DMS114 treated with DMSO at 0.1 percent for 48 hours (cell line): ENCODE measurements around the gene TGM5.
A peak's percentile ranks its signal among the peaks of the same experiment; 100 is the strongest.
"Not testable (repeated sequence)": the region's sequence is repeated elsewhere in the genome, so short reads cannot be mapped to it uniquely, and the experiment has no call there.

Experiments used
- DNase-seq: peaks from one replicate; lab custom pipeline; 2025; ENCODE audit not compliant: unreplicated experiment; lab: John Stamatoyannopoulos, UW

The TGM5 gene

DNA sequence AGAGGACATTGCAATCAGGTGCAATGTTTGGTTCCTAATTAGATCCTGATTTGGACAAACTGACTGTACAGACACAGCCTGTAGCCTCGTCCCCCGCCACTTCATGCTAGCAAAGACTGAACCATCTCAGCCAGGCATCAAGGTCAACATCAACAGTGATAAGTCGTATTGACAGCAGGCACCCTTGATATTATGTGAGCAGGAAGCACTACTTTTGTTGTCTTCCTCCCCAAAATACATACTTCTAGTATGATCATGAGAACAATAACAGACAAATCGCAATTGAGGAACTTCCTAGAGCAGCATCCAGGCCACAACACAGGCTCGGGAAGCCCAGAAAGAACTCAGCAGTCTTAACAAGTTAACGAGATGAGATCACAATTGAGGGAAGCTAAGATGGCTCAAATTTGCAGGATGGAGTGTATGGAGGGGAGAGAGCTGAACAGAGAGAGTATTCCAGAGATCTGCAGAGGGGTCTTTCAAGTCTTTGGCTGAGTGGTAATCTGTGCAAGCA, 20.4 kb downstream of the TGM5 start:
- no peak for DNase-seq

DNA sequence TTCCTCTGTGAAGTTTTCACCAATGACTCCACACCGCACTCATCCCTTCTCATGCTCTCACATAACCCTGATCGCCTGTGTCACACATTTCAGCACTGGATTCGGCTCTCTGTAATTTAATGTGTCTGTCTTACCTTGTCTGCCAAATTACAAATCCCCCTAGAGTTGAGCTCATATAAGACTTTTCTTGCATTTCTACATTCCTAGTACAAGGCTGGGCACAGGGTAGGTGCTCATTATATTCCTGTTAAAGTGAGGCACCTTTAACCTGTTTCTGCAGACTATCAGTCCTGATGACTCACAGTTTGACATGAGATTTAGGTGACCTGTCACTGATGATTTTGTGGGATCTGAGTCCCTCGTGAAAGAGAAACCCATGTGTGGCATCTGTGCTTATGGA, 22.6 kb downstream of the TGM5 start:
- DNase-seq: no peak

DNA sequence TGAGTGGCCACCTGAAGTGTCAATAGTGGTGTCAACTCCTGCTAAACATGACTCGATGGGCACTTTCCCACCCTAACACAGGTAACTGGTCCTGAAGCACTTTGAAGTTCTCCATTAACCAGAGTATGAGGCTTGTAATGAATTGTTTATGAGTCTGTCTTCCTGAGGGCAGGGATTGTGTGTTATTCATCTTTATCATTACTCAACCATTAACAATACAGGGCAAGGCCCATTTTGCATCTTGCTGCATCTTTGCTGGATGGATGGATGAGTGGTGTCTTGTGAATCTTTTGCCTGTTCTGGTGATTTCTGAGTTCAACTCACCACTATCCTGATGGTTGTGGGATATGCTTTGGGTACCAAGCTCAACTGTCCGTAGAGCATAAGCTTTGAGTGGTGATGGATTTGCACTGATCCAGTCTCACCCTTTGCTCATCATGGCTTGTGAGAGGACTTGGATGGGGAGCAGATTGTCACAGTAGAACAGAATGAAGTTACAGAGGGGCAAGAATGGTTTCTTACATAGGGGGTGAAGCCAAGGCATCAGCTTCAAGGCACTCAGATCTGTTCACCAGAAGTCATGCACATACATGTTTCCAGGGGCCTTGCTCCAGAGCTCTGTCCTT, 23.6 kb downstream of the TGM5 start:
- no peak for DNase-seq

DNA sequence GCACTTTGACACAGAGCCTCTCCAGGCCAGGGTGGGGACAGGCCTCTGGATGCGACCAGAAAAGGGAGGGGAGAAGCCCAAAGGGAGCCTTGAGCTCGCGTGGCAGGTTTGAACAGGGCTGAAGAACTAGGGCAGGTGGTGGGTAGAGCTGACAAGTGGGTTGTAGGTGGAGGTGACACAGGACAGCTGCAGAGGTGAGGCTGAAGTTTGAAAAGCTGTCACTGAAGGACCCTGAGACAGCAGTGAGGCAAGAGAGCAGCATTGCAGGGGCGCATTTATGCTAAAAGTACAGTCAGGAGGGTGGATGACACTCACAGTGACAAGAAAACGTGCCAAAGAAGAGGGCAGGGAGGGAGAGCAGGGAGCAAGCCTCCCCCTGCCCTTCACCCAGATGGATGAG, 24.1 kb downstream of the TGM5 start:
- no peak for DNase-seq

DNA sequence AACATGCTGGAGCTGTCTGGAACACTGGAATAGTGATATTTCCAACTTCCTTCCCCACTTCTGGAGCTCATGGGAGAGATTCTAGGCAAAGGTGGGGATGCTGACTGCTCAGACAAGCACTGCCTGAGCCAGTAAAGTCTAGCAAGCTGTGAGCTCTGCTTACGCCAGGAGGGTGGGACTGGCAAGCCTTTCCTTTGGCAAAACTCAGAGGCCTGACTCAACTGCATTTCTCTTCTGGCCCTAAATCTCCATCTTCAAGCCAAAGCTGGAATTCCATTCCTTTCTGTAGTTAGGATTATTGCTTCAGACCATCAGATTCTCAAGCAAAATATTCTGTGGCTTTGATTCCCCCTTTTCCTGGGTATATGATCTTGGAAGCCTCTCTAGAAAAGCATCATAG, 25.6 kb downstream of the TGM5 start:
- no peak for DNase-seq

DNA sequence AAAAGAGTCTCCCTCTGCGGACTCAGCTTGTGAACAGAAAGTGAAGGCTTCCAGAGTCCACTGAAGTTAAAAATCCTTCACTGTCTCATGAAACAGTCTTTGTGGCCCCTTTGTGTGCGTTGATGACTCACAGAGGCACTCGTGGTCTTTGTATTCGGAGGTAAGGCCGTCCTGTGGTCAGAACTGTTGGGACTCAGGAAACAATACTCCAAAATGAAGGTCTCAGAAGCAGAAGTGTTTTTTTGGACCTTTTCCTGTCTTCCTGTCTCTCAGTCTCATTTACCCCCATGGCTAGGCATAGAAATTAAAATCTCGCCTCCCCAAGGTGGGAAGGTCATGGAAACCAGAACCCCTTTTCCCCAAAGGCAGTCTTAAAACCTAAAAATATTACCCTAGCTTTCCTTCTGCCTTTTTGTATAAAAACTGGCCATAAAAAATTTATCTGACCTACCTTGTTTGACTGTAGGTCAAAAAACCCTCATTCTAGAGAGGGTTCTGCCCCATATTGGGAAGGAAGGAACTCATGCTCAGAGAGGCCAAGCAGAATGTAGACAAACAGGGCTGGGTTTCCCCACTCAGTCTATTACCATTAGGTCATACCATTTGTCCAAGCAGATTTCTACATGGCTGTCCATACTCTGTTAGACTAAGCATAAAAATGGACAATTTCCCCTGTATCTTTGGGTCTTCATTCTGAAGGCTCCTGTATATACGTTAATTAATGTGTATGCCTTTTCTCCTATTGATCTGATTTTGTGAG, 26.8 kb downstream of the TGM5 start:
- no peak for DNase-seq

DNA sequence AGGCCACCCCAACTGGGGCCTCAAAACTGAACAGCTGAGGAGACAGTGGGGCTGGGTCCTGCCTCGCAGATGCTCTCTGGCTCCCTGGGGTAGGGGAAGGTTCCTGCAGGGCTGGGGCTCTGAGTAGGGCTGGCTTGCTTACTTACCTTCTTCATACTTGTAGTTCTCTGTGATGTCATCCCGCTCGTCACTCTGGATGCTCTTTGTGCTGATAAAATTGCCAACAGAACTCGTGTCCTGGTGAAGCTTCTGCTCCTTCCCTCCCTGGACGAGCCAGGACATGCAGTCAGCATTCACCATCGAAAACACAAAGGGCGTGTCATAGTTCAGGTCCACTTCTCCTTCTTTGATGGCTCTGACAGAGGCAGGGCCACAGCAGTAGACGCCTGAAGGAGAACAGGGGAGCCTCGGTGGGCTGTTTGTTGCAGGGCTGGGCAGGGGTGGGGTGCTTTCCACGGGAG, 28.0 kb downstream of the TGM5 start:
- no peak for DNase-seq

DNA sequence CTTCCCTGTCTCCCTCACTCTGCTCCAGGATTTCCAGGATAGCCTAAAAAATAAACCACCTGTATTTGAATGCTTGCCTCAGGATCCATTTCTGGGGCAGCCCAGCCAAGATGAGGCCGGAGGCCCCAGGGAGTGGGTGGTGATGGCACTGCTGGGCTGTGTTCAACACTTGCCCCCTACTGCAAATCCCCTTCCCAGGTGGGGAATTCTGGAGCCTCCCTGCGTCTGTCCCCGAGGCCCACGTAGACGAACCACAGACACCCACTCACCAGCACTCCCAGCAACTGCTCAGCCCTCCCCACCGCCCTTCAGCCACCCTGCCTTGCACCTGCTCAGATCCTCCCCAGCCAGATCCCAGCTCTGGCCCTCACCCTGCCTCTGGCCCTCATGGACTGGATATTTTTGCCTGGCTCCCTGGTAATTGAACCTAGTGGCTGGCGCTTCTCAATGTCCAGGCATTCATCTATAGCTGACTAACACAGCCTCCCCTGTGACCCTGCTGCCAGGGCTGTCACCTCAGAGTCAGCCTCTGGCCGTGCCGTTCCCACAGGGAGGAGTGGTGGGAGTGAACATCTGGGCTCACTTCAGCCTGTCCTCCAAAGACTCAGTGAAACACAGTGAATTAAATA, 28.8 kb downstream of the TGM5 start:
- no peak for DNase-seq

DNA sequence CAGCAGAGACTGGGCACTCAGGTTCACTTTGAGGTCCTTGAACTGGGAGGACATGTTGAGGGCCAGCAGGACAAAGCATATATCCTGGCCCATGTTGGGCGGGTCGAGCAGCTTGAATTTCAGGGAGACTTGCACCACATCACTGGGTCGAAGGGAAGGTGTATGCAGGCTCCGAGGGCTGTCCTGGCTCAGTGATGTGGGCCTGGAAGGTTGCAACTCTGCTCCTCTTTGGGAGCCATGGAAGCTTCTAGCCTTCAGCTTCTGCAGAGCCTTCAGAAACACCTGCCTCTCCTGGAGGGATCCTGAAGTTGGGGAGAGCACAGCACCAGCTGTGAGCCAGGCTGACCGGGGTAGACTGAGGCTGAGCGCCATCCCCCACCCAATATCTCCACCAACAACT, 31.2 kb downstream of the TGM5 start:
- no peak for DNase-seq

DNA sequence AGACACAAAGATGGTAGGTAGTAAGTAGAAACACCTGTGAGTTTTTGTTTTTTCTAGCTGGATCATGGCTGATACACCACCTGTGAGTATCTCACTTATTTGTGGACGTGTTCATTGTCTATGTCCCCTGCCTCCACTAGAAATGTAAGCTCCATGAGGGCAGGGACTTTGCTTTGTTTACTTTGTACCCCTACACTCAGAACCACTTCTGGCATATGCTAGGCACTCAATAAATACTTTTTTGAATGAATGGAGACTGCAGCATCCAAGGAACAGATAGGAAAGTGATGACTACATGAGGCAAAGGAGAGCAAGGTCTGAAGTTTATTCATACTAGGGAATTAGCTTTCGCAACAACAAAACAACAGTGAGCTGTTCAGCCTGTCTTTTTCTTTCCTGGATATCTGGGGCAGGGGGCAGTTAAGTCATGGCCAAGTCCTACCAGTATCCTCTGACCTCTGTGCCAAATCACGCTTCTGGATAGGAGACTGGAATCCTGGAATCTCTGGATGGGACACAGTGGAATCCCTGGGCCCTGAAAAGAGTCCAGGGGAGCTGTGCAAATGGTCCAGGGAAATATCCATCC, 34.3 kb downstream of the TGM5 start:
- no peak for DNase-seq

DNA sequence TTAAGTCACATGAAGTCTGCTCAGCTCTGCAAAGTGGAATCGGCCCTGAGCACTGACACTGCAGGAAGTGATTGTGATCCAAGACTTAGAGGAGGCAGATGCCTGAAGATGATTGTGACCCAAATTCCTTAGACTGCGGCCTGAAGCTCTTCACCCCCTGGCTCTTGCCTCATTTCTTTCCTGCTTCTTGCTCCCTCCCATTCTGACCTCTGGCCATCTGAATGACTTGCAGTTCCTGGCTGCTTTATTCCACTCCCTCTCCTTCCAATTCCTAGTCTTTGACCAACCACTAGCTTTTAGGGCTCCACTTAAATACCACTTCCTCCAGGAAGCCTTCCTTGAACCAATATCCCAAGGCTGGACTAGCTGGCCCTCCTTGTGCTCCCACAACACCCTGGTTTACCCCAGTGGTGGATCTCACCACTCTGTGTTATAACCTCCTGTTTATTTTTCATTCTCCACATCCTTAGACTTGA, 36.0 kb downstream of the TGM5 start:
- DNase-seq: no peak

DNA sequence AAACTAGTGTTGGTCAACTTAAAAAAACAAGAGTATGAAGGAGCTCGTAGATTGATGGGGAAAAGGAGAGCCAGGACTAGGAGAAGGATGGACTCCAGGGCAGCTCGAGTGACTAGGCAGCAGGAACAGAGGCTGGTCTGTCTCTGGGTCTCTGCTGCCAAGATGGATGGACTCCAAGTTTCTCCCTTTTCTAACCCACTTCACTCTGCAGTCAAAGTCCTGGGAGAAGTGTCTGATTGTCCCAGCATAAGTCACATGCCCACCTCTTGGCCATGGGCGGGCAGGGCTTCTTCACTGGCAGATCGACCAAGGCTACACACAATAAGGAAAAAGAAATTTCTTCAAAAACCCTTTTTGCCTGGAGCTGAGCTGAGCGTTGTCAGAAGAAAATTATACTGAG, 36.8 kb downstream of the TGM5 start:
- no peak for DNase-seq

DNA sequence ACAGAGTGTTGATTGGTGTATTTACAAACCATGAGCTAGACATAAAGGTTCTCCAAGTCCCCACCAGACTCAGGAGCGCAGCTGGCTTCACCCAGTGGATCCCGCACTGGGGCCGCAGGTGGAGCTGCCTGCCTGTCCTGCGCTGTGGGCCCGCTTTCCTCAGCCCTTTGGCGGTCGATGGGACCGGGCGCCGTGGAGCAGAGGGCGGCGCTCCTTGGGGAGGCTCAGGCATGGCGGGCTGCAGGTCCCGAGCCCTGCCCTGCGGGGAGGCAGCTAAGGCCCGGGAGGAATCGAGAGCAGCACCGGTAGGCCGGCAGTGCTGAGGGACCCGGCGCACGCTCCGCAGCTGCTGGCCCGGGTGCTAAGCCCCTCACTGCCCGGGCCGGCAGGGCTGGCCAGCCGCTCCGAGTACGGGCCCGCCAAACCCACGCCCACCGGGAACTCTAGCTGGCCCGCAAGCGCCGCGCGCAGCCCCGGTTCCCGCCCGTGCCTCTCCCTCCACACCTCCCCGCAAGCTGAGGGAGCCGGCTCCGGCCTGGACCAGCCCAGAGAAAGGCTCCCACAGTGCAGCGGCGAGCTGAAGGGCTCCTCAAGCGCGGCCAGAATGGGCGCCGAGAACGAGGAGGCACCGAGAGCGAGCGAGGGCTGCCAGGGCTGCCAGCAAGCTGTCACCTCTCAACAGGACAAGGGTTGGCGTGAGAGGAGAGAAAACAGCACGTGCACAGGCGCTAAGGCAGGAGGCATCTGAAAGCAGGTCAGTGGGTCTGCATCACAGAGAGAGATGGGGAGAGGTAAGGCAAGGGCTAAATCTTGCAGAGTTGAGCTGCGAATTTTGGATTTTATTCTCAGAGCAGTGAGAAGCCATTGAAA, 40.1 kb downstream of the TGM5 start:
- no peak for DNase-seq

DNA sequence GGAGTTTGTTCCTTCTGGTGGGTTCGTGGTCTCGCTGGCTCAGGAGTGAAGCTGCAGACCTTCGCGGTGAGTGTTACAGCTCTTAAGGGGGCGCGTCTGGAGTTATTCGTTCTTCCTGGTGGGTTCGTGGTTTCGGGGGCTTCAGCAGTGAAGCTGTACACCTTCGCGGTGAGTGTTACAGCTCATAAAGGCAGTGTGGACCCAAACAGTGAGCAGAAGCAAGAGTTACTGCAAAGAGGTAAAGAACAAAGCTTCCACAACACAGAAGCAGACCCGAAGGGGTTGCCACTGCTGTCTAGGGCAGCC, 40.8 kb downstream of the TGM5 start:
- DNase-seq: not testable (repeated sequence)

DNA sequence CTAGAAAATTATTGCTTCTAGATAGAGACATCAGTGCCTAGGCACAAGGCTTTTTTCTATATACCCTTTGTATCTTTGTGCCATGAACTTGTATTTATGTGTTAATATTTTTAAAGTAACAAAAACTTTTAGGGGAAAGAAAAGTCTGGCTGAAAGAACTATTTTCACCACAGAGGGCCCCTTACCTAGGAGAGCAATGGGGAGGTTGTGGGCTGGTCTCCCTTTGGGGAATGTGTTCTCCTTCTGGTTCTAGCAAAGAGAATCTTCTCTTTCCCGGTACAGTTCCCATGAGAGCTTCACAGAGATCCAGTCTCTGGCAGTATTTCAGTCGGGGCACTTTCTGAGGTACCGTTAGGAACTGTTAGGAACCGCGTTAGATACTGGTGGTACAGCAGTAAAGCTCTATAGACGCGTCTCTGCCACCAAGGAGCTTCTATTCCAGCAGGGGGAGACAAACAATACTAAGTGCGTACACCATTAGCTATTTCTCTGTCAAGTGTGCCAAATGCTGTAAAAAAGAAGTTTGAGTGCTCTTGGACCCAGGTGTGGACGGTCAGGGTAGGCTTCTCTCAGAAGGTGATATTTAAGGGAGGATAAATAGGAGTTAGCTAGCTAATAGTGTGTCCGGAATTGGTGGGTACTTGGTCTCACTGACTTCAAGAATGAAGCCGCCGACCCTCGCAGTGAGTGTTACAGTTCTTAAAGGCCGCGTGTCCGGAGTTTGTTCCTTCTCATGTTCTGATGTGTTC, 41.4 kb downstream of the TGM5 start:
- DNase-seq: peak; percentile 76

DNA sequence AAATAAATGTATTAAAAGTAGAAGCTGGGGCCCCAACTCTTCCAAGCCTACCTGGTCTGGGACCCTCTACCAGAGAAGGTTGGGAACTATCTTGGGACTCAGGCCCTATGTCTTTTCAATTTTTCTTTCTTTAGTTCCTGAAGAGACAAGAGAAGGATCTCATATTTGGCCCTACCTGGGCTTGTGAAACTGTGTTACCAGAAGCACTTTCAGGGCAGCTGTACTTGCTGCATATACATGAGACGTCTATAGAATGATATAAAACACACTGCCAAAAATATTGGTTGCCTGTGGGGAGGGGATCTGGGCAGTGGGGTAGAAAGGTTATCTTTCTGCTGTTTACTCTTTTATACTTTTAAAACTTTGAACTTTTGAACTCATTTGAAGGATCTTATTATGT, 45.3 kb downstream of the TGM5 start:
- no peak for DNase-seq

DNA sequence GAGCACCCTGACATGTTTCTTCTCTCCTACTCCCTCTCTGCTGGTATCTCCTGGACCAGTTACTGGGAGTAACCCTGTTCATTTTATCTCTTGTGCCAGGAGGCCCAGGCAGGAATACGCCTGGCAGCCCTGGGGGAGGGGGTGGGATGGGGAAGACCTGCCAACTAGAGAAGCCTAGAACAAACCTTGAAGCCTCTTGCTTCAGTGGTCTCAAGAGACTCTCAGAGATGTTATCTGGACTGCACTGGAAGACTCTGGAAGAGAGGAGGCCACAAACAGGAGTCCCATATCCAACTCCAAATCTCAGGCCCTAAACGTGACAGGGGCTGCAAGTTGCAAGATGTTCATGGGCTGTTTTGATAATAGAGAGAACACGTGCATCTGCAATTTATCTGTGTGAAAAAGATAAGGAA, 45.7 kb downstream of the TGM5 start, which contains the start of gene EPB42:
EPB42 (minus strand) TSS at position 28 of the 413 bp plus-strand sequence. CDS start 193 bp downstream, outside the sequence.
- DNase-seq: no peak

DNA sequence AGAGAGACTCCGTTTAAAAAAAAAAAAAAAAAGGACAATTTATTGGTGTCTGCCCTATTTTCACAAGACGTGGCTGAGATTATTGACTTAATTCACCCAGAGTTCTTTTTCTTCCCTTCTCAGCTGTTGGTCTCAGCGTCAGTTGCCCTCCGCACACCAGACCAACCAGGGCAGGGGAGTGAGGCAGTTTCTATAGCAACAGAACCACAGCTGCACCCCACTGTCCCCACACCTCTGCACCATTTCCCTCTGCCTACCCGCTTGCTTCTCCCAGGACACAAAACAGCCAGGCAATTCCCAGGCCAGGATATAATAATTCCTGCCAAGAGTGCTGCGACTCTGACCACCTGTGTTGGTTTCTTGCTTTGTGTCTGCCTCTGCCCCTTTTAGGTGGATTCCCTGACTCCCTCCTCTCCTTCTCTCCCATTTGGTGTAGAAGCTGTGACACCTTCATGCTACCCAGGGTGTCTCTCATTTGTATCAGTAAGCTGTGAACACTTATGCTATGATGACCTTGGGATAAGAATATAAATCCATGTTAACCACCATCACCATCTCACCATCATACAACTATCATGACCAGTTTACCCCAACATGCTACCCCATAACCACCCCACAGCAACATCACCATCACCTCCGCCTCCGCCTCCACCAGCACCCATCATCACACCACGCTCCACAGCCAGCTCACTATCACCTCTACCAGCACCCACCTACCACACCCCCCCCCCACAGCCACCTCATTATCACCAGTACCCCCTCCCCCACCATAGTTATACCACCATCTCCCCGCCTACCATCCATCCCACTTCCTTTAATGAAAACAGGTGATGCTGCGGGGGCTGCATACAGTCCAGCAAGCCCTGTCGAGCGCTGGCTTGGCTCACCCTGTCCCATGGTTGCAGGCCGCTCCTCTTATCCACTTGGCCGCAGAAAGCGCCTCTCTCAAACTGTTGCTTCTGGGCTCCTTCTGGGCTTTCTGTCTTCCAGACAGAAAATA, 46.5 kb downstream of the TGM5 start:
- DNase-seq: no peak
